ENCODE results near the gene SIM1.

SIM1 gene

DNA sequence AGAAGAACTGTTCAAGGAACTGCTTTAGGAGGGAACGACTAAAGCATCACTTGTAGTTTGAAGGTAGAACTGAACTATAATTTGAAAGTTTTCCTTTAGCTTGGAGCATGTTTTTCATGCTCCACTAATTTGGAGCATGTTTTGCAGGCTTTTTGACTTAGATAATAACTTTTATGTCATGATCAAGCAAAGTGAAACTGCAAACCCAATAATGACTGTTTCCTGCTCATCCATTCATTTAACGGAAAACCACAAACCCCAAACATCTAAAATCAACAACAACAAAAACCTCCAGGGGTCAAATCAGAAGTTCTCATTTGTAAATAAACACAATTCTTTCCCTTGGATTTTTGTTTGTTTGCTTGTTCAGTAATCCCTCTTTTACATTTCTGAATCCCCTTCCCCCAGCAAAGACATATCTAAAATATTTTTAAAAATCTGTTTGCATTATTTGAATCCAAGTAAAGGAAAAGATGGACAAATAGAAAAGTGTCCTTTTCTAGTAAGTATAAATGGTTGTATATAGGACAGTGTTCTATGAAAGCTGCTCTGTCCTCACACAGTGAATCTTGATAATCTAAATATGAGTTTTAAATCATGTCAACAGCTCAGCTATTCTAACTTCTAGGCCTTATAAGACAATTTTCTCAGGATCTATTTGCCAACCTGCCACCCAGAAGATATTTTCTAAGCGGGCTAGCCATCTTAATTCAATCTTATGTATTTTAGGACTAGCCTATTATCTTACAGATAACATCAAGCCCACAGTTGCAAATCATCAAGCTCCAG lies 2.6 kb downstream of the SIM1 start:
- Histone ChIP-seq H3K4me1 (ENCODE audit: low read length) (no peaks in the 10 kb centered on the region), H3K4me3 (ENCODE audit: low read length) (no peak overlapping the region), H3K27me3 (ENCODE audit: low read depth, low read length) (no peaks in the 10 kb centered on the region), H4K20me1 (ENCODE audit: insufficient read depth, low read length) (no peaks in the 10 kb centered on the region), H3K27ac (ENCODE audit: low read length) (no peak overlapping the region), H3K9me3 (ENCODE audit: insufficient read depth, low read length) (no peaks in the 10 kb centered on the region), H2AFZ (ENCODE audit: low read depth, low read length) (no peak overlapping the region), H3K79me2 (ENCODE audit: low read length) (no peaks in the 10 kb centered on the region), H3K36me3 (replicated peaks; ENCODE audit: low read depth, low read length) (no peaks in the 10 kb centered on the region), H3K9ac (ENCODE audit: low read length) (no peak overlapping the region), H3K4me2 (ENCODE audit: low read length) (no peak overlapping the region)
- no peak for TF ChIP-seq EZH2phosphoT487 (IDR thresholded peaks at IDR 0.05; ENCODE audit: low read depth)
- TF ChIP-seq, protein P1, sequence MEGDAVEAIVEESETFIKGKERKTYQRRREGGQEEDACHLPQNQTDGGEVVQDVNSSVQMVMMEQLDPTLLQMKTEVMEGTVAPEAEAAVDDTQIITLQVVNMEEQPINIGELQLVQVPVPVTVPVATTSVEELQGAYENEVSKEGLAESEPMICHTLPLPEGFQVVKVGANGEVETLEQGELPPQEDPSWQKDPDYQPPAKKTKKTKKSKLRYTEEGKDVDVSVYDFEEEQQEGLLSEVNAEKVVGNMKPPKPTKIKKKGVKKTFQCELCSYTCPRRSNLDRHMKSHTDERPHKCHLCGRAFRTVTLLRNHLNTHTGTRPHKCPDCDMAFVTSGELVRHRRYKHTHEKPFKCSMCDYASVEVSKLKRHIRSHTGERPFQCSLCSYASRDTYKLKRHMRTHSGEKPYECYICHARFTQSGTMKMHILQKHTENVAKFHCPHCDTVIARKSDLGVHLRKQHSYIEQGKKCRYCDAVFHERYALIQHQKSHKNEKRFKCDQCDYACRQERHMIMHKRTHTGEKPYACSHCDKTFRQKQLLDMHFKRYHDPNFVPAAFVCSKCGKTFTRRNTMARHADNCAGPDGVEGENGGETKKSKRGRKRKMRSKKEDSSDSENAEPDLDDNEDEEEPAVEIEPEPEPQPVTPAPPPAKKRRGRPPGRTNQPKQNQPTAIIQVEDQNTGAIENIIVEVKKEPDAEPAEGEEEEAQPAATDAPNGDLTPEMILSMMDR (IDR thresholded peaks at IDR 0.05; ENCODE audit: low read depth, low read length) = no peak

- H3K9ac ChIP-seq (ENCODE audit: low read length) = no peak overlapping the region
- no peaks in the 10 kb centered on the region for H3K79me2 ChIP-seq (ENCODE audit: low read length)
- no peak overlapping the region for H3K4me2 ChIP-seq (ENCODE audit: low read length)
- H2AFZ ChIP-seq (ENCODE audit: low read depth, low read length) = no peak overlapping the region
- H4K20me1 ChIP-seq (ENCODE audit: insufficient read depth, low read length) = no peaks in the 10 kb centered on the region
- no peak for TF ChIP-seq EZH2phosphoT487 (IDR thresholded peaks at IDR 0.05; ENCODE audit: low read depth)
- TF ChIP-seq, protein P1 (IDR thresholded peaks at IDR 0.05; ENCODE audit: low read depth, low read length) = no peak
- H3K4me1 ChIP-seq (ENCODE audit: low read length) = no peaks in the 10 kb centered on the region
- no peak overlapping the region for H3K4me3 ChIP-seq (ENCODE audit: low read length)
- no peaks in the 10 kb centered on the region for H3K27me3 ChIP-seq (ENCODE audit: low read depth, low read length)
- H3K27ac ChIP-seq (ENCODE audit: low read length) = no peak overlapping the region
- no peaks in the 10 kb centered on the region for H3K36me3 ChIP-seq (replicated peaks; ENCODE audit: low read depth, low read length)
- no peaks in the 10 kb centered on the region for H3K9me3 ChIP-seq (ENCODE audit: insufficient read depth, low read length)
Measured at GRCh38 chr6:100461278-100461916, 3.3 kb downstream of the SIM1 start.

DNA sequence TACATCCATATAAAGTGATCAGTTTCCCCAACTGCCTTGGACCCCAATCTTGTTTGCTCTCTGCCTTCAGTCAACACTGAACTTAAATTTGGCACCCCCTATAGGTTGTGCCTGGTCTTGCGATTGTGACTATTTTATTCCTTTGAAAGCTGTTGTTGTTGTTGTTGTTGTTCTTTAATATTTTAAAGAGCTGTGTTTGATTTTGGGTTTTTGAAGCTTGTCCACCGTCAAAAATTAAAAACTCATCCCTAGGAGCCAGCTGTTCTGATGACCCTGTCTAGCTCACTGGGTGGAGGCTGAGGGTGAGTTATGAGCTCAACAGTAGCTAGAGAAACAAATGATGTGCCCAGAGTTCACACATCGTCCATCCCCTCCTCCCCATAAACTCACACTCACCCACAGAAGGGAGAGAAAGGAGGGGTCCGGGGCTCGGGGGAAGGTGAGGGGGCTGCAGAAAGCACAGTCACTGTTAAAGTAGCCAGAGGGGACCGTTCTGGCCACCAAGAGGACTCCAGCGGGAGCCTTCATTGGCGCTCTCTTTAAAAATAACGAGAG lies 4.0 kb downstream of the SIM1 start:
- Histone ChIP-seq H3K4me1 (ENCODE audit: low read length) (no peaks in the 10 kb centered on the region), H2AFZ (ENCODE audit: low read depth, low read length) (no peak overlapping the region), H3K4me2 (ENCODE audit: low read length) (no peak overlapping the region), H3K79me2 (ENCODE audit: low read length) (no peaks in the 10 kb centered on the region), H3K4me3 (ENCODE audit: low read length) (no peak overlapping the region), H3K9ac (ENCODE audit: low read length) (no peak overlapping the region), H4K20me1 (ENCODE audit: insufficient read depth, low read length) (no peaks in the 10 kb centered on the region), H3K9me3 (ENCODE audit: insufficient read depth, low read length) (no peaks in the 10 kb centered on the region), H3K27ac (ENCODE audit: low read length) (no peak overlapping the region), H3K27me3 (ENCODE audit: low read depth, low read length) (no peaks in the 10 kb centered on the region), H3K36me3 (replicated peaks; ENCODE audit: low read depth, low read length) (no peaks in the 10 kb centered on the region)
- TF ChIP-seq, protein P1 (IDR thresholded peaks at IDR 0.05; ENCODE audit: low read depth, low read length) = peak; percentile 29
- no peak for TF ChIP-seq EZH2phosphoT487 (IDR thresholded peaks at IDR 0.05; ENCODE audit: low read depth)

DNA sequence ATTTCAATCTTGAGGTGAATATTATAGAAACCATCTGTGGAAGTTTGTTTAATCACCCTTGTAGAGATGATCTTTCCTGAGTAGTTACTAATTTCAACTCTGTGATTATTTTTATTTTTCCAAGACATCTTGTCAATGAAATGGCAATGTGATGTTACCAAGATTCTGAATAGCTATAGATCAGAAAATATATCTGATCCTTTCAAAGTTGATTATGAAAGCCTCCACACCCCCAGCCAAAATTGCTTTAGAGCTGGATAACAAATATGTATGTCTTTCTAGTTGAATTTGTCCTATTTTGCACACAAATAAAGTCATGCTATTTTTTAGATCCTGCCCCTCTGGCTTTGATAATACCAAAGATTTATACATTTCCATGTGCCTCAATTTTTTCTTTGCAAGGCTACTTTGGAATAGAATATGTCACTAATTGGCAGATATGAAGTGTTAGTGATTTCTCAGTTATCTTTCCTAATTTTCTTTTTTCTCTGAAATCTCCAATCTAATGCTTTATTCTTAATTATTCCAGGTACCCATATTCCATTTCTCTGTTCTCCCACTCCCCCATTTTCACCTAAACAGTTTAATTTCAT lies 5.0 kb downstream of the SIM1 start:
- H3K4me3 ChIP-seq (ENCODE audit: low read length) = no peak overlapping the region
- no peak overlapping the region for H3K9ac ChIP-seq (ENCODE audit: low read length)
- no peak for TF ChIP-seq EZH2phosphoT487 (IDR thresholded peaks at IDR 0.05; ENCODE audit: low read depth)
- TF ChIP-seq, protein P1 (IDR thresholded peaks at IDR 0.05; ENCODE audit: low read depth, low read length) = no peak
- H3K4me1 ChIP-seq (ENCODE audit: low read length) = no peaks in the 10 kb centered on the region
- no peak overlapping the region for H2AFZ ChIP-seq (ENCODE audit: low read depth, low read length)
- H4K20me1 ChIP-seq (ENCODE audit: insufficient read depth, low read length) = no peaks in the 10 kb centered on the region
- no peaks in the 10 kb centered on the region for H3K36me3 ChIP-seq (replicated peaks; ENCODE audit: low read depth, low read length)
- no peaks in the 10 kb centered on the region for H3K27me3 ChIP-seq (ENCODE audit: low read depth, low read length)
- no peak overlapping the region for H3K4me2 ChIP-seq (ENCODE audit: low read length)
- no peaks in the 10 kb centered on the region for H3K79me2 ChIP-seq (ENCODE audit: low read length)
- no peak overlapping the region for H3K27ac ChIP-seq (ENCODE audit: low read length)
- no peaks in the 10 kb centered on the region for H3K9me3 ChIP-seq (ENCODE audit: insufficient read depth, low read length)

All from OCI-LY3 (cell line).